ENCODE results near the gene EP400. TPM values are rescaled to one million over a fixed set of nuclear protein-coding genes. Genes with fewer than 3 reads are reported as not detected.
A peak's percentile ranks its signal among the peaks of the same experiment; 100 is the strongest.

Gene EP400
- total RNA-seq, 6 donors from 2014 or later: 21.7 to 61.8 (median 40.4) TPM

- no peak overlapping the region for H3K27ac ChIP-seq
- H3K9me3 ChIP-seq: no peaks in the 10 kb centered on the region
- H3K36me3 ChIP-seq: peaks cover 56 to 95% (median 81%) of the 10 kb centered on the region in 4 donors
- 89 to 90% methylated on average over 17 to 22 of the region's 30 CpGs for WGBS, 2 donors
- H3K4me3 ChIP-seq: no peak overlapping the region
- TF ChIP-seq EP300 (IDR thresholded peaks at IDR 0.05): no peak
- no peak for TF ChIP-seq CTCF (IDR thresholded peaks at IDR 0.05)
- no peak for TF ChIP-seq POLR2AphosphoS5 (IDR thresholded peaks at IDR 0.05)
- DNase-seq (peak in 1 of 2 donors; percentile 65), ATAC-seq (ENCODE audit: low FRiP score in 2 of 2) (no peak)
- H3K27me3 ChIP-seq: no peaks in the 10 kb centered on the region
- H3K4me1 ChIP-seq: no peaks in the 10 kb centered on the region
These were observed 71.5 kb downstream of the EP400 start for GRCh38 chr12:132021031-132021871.

- DNase-seq (no peak), ATAC-seq (ENCODE audit: low FRiP score in 2 of 2) (no peak)
- H3K27me3 ChIP-seq: no peaks in the 10 kb centered on the region
- H3K9me3 ChIP-seq: no peaks in the 10 kb centered on the region
- H3K27ac ChIP-seq: no peak overlapping the region
- no peak for TF ChIP-seq CTCF (IDR thresholded peaks at IDR 0.05)
- TF ChIP-seq EP300 (IDR thresholded peaks at IDR 0.05): no peak
- TF ChIP-seq POLR2A (IDR thresholded peaks at IDR 0.05): no peak
- no peak for TF ChIP-seq POLR2AphosphoS5 (IDR thresholded peaks at IDR 0.05)
- no peaks in the 10 kb centered on the region for H3K4me1 ChIP-seq
- H3K4me3 ChIP-seq: no peak overlapping the region
- 93 to 96% methylated on average over 2 of the region's 2 CpGs for WGBS, 2 donors
- H3K36me3 ChIP-seq: peaks cover 57 to 96% (median 82%) of the 10 kb centered on the region in 4 donors
These were observed 72.2 kb downstream of the EP400 start for GRCh38 chr12:132021965-132022364.

- Histone ChIP-seq H3K27me3 (no peaks in the 10 kb centered on the region), H3K4me1 (no peaks in the 10 kb centered on the region), H3K36me3 (peaks cover 55 to 96% (median 82%) of the 10 kb centered on the region in 4 donors), H3K4me3 (no peak overlapping the region), H3K9me3 (no peaks in the 10 kb centered on the region), H3K27ac (no peak overlapping the region)
- TF ChIP-seq POLR2AphosphoS5 (IDR thresholded peaks at IDR 0.05) (no peak), CTCF (IDR thresholded peaks at IDR 0.05) (no peak), EP300 (IDR thresholded peaks at IDR 0.05) (no peak), POLR2A (IDR thresholded peaks at IDR 0.05) (no peak)
- 90 to 97% methylated on average over 9 to 11 of the region's 11 CpGs for WGBS, 2 donors
- ATAC-seq (ENCODE audit: low FRiP score in 2 of 2) (no peak), DNase-seq (peak in 1 of 2 donors; percentile 59)
These were observed 73.9 kb downstream of the EP400 start for GRCh38 chr12:132023658-132024057.

GRCh38 chr12:132024758-132025157, 75.0 kb downstream of the EP400 start:
- H3K27me3 ChIP-seq: no peaks in the 10 kb centered on the region
- H3K4me3 ChIP-seq: no peak overlapping the region
- TF ChIP-seq CTCF (IDR thresholded peaks at IDR 0.05) (no peak), POLR2AphosphoS5 (IDR thresholded peaks at IDR 0.05) (no peak), EP300 (IDR thresholded peaks at IDR 0.05) (no peak), POLR2A (IDR thresholded peaks at IDR 0.05) (no peak)
- ATAC-seq (ENCODE audit: low FRiP score in 2 of 2) (no peak), DNase-seq (peak in 1 of 2 donors; percentile 20)
- no peaks in the 10 kb centered on the region for H3K9me3 ChIP-seq
- whole genome bisulfite sequencing, 2 donors: 73 to 78% methylated on average over 8 to 10 of the region's 11 CpGs
- no peak overlapping the region for H3K27ac ChIP-seq
- no peaks in the 10 kb centered on the region for H3K4me1 ChIP-seq
- H3K36me3 ChIP-seq: peaks cover 56 to 96% (median 81%) of the 10 kb centered on the region in 4 donors

All from upper lobe of left lung (tissue), 6 donors.